Ectodermal cell (in vitro differentiated cells): Measurements from ENCODE around the gene PNMT.

Experiments
- H3K27ac ChIP-seq: 2 replicates; pipeline ENCODE4 v1.7.0; 2013; ENCODE audit warnings: mild to moderate bottlenecking, low read depth, low read length; ENCODE audit not compliant: insufficient read depth, poor library complexity, severe bottlenecking
- H3K27me3 ChIP-seq: 2 replicates; pipeline ENCODE4 v1.7.0; 2013; ENCODE audit warnings: mild to moderate bottlenecking, low read length; ENCODE audit not compliant: insufficient read depth, control insufficient read depth, poor library complexity, severe bottlenecking
- H3K36me3 ChIP-seq: one replicate; pipeline ENCODE4 v1.7.0; 2013; ENCODE audit warnings: low read length; ENCODE audit not compliant: control insufficient read depth, insufficient read depth
- H3K4me1 ChIP-seq: one replicate; pipeline ENCODE4 v1.7.0; 2013; ENCODE audit warnings: low read length; ENCODE audit not compliant: control insufficient read depth, insufficient read depth
- H3K4me3 ChIP-seq: 2 replicates; pipeline ENCODE4 v1.7.0; 2013; ENCODE audit warnings: low read depth, low read length, control low read depth; ENCODE audit not compliant: insufficient read depth
- H3K9me3 ChIP-seq: 2 replicates; pipeline ENCODE4 v1.7.0; 2013; ENCODE audit warnings: mild to moderate bottlenecking, low read length, moderate library complexity; ENCODE audit not compliant: control insufficient read depth
- WGBS, 2 experiments: methylation state at CpG; one replicate each; pipeline ENCODE4 v1.1.7; 2013; ENCODE audit warnings: missing lambda C conversion rate in 2 of 2; 5-methylcytosine and 5-hydroxymethylcytosine counted together

The PNMT gene

DNA sequence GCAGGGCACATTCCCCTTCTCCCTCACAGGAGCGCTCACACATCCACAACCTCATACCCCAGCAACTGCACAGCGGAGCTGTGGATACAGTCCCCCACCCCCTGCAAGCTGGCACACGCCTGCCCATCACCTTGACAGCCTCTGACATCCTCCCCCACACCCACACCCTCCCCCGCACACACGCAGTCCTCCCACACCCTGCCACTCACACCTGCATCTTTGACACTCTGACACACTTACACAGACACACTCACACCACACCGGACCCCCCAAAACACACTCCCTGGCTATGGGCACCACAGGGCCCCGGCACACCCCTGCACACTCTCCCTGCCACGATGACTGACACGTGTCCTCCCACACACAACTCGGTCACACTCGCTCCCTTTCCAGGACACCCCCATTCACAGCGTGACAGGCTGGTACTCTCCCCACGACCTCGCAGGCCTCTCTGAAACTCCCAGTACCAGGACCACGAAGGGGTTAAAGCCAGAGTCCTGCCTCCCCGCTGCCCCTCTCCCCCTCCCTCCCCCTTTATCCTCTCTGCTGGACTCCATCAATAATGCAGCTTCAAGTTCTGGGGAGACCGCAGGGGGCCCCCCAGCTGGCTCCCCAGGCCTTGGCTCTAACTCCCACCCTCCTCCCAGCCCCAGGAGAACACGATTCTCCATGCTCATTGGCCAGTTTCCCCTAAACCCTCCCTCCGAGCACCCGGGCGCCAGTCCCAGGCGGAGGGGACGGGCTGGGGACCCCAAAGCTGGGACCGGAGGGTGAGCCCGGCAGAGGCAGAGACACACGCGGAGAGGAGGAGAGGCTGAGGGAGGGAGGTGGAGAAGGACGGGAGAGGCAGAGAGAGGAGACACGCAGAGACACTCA lies 41.8 kb upstream of the PNMT start, which contains the start of gene PPP1R1B:
PPP1R1B (plus strand) TSS at position 782 of the 876 bp plus-strand sequence. CDS start 441 bp downstream, outside the sequence.
- peak within 1 kb of the TSS; percentile 38 for H3K4me3 ChIP-seq
- H3K27me3 ChIP-seq, result peaks cover 75% of the 10 kb centered on the region
- no peak within 1 kb of the TSS for H3K27ac ChIP-seq
- no peaks in the 10 kb centered on the region for H3K9me3 ChIP-seq
- WGBS, 2 experiments, result 15 to 17% methylated on average over 29 of the region's 29 CpGs
- H3K36me3 ChIP-seq, result no peaks in the 10 kb centered on the region
- H3K4me1 ChIP-seq, result peaks cover 23% of the 10 kb centered on the region

DNA sequence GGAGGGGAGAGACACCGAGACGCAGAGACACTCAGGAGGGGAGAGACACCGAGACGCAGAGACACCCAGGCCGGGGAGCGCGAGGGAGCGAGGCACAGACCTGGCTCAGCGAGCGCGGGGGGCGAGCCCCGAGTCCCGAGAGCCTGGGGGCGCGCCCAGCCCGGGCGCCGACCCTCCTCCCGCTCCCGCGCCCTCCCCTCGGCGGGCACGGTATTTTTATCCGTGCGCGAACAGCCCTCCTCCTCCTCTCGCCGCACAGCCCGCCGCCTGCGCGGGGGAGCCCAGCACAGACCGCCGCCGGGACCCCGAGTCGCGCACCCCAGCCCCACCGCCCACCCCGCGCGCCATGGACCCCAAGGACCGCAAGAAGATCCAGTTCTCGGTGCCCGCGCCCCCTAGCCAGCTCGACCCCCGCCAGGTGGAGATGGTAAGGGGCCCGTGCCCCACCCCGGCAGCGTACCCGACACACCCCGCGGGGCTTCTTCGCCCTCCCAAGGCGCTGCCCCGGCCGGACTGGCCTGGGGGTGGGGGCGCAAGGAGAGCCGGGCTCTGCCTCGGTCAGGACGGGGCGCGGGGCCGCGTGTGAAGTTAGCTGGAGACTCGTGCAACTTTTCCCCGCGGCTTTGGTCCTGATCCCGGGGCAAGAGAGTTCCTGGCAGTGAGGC lies 41.1 kb upstream of the PNMT start:
- peaks cover 67% of the 10 kb centered on the region for H3K27me3 ChIP-seq
- no peak overlapping the region for H3K27ac ChIP-seq
- no peaks in the 10 kb centered on the region for H3K9me3 ChIP-seq
- H3K36me3 ChIP-seq, result no peaks in the 10 kb centered on the region
- 0 to 1% methylated on average over 72 of the region's 72 CpGs for WGBS, 2 experiments
- H3K4me3 ChIP-seq, result peak overlapping the region; percentile 38
- peaks cover 23% of the 10 kb centered on the region for H3K4me1 ChIP-seq

DNA sequence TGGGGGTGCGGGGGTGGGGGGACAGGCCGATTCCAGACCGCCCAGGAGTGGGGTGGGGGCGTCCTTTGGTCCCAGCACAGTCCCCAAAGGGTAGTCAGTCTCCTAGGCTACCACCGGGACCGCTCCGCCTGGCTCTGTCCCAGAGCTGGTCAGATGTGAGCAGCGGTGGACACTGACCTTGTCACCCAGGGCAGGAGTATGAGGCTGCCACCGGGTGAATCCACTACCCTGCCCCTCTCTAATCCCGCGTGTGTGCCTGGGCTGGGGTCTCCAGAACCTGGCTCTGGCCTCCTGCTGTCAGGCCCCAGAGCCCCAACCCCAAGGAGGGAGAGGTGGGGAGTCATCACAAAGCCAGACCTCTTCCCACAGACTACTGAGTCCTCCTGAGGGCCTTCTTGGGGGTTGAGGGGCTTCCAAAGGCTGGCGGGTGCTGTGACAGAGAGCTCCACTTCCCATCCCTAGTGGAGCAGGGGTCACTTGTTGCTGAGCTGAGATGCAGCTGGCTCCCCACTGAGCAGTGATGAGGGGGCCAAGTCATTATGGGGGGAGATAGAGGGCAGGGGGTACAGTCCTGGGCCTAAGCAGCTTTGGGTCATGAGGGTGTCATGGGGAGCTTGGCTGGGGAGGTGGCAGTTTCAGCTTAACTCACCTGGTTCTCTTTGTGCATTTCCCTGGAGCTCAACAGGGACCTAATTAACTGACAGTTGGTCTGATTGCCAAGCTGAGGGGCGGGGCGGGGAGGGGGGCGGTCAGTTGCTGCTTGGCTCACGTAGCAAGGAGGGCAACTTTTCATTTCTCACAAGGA lies 40.3 kb upstream of the PNMT start:
- Histone ChIP-seq H3K9me3 (no peaks in the 10 kb centered on the region), H3K27me3 (peaks cover 60% of the 10 kb centered on the region), H3K4me3 (peak overlapping the region; percentile 38), H3K4me1 (peaks cover 23% of the 10 kb centered on the region), H3K36me3 (no peaks in the 10 kb centered on the region), H3K27ac (no peak overlapping the region)
- WGBS, 2 experiments, result 11 to 12% methylated on average over 16 of the region's 16 CpGs

DNA sequence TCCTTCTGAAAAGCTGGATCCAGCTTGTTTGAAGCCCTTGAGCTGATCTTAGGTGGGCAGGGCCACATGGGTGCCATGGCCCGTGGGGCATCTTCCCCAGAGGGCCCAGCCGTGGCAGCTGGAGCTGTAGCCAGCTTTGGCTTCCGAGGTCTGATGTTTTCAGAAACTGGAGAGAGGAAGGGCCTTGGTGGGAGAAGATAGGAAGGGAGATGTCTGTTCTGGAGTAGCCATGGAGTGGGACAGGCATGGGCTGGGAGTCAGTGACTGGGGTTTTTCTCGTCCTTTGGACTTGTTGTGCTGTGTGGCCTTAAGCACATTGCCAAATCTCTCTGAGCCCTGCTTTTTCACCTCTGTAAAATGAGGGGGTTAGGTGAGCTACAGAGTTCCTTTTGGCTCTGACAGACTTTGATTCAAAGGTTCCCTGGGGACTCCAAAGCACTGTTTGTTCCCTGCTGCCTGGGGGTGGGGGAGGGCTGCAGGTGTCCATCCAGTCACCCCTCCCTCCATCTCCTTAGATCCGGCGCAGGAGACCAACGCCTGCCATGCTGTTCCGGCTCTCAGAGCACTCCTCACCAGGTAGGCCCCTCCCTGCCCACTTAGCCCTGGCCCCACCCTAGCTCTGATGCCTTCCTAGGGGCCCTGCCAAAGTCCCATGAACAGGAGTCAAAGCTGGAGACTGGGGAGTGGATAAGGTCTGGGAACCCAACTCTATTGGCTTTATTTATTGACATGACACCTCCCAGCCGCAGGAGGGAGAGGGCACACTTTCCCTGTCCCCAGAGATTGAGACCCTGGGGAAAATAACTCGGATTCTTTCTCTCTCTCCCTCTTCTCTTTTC lies 39.4 kb upstream of the PNMT start:
- Histone ChIP-seq H3K4me1 (peaks cover 23% of the 10 kb centered on the region), H3K36me3 (no peaks in the 10 kb centered on the region), H3K9me3 (no peaks in the 10 kb centered on the region), H3K27me3 (peaks cover 51% of the 10 kb centered on the region), H3K27ac (no peak overlapping the region), H3K4me3 (no peak overlapping the region)
- WGBS, 2 experiments, result 56 to 61% methylated on average over 10 of the region's 10 CpGs

DNA sequence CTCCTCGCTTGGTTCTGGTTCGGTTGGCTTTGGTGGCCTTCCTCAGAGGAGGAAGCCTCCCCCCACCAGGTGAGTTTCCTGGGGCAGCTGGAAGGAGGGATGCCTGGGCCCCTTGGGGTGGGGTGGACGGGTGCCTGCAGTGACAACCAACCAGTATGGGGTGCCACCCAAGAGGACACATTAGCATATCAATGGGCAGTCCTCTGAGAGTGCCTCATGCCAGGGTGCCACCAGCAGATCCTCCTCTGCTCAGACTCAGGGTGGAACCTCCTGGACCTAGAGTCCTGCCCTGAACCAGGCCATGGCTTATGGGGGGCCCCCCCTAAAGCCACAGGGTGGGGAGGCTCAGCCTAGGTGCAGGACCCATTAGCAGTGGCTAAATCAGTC lies 38.8 kb upstream of the PNMT start:
- Histone ChIP-seq H3K9me3 (no peaks in the 10 kb centered on the region), H3K4me1 (peaks cover 23% of the 10 kb centered on the region), H3K36me3 (no peaks in the 10 kb centered on the region), H3K27ac (no peak overlapping the region), H3K4me3 (no peak overlapping the region), H3K27me3 (peaks cover 45% of the 10 kb centered on the region)
- WGBS, 2 experiments, result 48 to 58% methylated on average over 3 of the region's 3 CpGs

DNA sequence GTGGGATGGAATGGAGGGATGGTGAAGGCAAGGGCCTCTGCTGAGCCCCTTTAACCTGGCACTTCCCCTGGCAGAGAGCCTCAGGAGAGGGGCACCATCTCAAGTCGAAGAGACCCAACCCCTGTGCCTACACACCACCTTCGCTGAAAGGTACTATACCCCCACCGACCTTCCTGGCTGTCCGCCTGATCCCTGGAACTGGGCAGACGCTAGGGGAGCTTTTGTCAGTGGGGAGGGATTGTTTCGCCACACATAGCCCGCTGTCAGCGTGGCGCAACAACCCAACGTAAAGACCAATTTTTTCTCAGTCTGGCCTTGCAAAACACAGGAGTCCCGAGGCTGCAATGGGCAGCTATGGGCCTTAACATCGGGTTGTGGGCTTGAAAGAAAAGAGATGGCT lies 38.4 kb upstream of the PNMT start:
- Histone ChIP-seq H3K4me3 (no peak overlapping the region), H3K9me3 (no peaks in the 10 kb centered on the region), H3K4me1 (peaks cover 23% of the 10 kb centered on the region), H3K27ac (no peak overlapping the region), H3K27me3 (peaks cover 41% of the 10 kb centered on the region), H3K36me3 (no peaks in the 10 kb centered on the region)
- WGBS, 2 experiments, result 86 to 88% methylated on average over 12 of the region's 12 CpGs

DNA sequence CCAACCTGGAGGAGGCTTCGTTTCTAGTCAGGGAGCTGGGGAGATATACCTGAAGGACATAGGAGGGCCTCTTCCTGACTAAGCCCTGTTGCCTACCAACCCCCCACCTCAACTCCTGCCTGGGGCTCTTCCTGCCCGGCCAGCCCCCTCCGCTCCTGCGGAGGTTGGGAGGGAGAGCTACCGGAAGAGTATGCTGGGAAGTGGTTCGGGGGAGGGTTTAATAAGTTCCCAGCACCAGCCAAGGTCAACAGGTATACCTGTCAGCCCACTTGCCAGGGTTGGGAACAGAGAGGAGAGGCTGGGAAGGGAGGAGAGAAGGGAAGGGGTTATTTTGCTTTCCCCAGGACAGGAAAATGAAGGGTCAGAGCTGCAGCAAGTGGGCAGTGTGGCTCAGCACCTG lies 36.9 kb upstream of the PNMT start:
- WGBS, 2 experiments, result 38 to 43% methylated on average over 6 of the region's 6 CpGs
- H3K9me3 ChIP-seq, result no peaks in the 10 kb centered on the region
- H3K4me1 ChIP-seq, result peaks cover 34% of the 10 kb centered on the region
- peaks cover 26% of the 10 kb centered on the region for H3K27me3 ChIP-seq
- H3K27ac ChIP-seq, result no peak overlapping the region
- no peak overlapping the region for H3K4me3 ChIP-seq
- no peaks in the 10 kb centered on the region for H3K36me3 ChIP-seq

DNA sequence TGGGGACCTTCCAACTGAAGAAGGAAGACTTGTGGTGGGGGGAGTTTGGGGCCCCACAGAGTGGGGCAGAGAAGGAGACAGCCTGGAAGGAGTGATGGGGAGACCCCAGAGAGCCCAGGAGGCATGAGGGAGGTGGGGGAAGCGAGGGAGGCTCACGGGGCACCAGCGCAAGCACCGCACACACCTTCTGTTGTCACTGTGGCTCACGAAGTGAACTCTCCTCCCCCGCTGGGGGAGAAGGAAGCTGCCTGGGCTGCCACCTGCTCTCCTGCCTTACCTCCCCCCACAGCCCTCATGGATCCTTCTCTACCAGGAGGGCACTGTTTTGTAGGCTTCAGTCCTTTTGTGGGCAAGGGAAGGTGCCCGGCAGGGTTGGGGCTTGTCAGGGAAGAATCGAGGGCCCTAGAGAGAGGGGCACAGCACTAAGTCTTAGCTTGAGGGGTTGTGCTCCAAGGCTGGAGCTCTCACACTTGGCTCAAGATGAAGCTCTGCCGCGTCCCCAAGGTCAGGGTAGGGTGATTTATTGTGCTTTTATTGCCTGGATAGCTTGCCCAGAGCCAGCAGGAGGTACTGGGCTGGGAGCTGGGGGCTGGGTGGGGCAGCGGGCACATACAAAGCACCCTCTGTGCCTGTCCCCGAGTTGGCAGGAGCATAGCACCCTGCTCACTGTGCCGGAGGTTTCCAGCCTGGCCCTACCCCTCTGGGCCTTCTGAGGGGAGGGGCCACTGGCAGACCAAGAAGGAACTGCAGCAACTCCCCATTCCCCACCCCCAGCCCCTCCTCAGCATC lies 35.9 kb upstream of the PNMT start:
- Histone ChIP-seq H3K27ac (no peak overlapping the region), H3K27me3 (peaks cover 17% of the 10 kb centered on the region), H3K9me3 (no peaks in the 10 kb centered on the region), H3K36me3 (no peaks in the 10 kb centered on the region), H3K4me3 (no peak overlapping the region), H3K4me1 (peaks cover 35% of the 10 kb centered on the region)
- 72 to 77% methylated on average over 13 of the region's 13 CpGs for WGBS, 2 experiments

DNA sequence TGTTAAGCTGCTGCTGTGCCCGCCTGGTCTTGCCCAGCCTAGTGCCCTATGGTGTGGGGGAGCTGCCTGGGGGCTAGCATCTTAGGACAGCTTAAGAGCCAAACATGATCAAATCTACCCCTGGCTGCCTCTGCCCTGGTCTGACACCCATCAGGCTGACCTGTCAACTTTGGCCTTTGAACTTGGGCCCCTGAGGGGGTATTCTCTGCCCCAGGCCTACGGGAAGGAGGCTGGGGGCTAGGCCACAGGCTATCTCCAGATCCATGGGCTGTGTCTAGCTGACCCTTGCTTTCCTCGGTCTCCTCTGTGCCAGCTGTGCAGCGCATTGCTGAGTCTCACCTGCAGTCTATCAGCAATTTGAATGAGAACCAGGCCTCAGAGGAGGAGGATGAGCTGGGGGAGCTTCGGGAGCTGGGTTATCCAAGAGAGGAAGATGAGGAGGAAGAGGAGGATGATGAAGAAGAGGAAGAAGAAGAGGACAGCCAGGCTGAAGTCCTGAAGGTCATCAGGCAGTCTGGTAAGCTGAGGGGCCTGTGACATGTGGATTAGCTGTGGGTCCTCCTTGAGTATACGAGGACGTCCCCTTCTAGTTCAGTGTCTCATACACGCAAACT lies 34.6 kb upstream of the PNMT start:
- H3K36me3 ChIP-seq, result no peaks in the 10 kb centered on the region
- no peaks in the 10 kb centered on the region for H3K9me3 ChIP-seq
- no peak overlapping the region for H3K27ac ChIP-seq
- peaks cover 3% of the 10 kb centered on the region for H3K27me3 ChIP-seq
- WGBS, 2 experiments, result 91 to 92% methylated on average over 8 of the region's 8 CpGs
- peaks cover 32% of the 10 kb centered on the region for H3K4me1 ChIP-seq
- no peak overlapping the region for H3K4me3 ChIP-seq
